ENCODE results near the gene LYVE1.

Gene LYVE1

GRCh38 chr11:10556590-10556989 lies 11.9 kb downstream of the LYVE1 start:
- DNase-seq (ENCODE audit: low read depth, low spot score) = no peak
- in situ Hi-C loops (cut with HindIII; ENCODE audit: low sequenced_read_pairs) = no loop called here

GRCh38 chr11:10551845-10552352 lies 16.6 kb downstream of the LYVE1 start:
- no peak for TF ChIP-seq CTCF (IDR thresholded peaks at IDR 0.05; ENCODE audit: low read depth, low read length)
- in situ Hi-C loops (cut with HindIII; ENCODE audit: low sequenced_read_pairs) = no loop called here
- no peak for DNase-seq (ENCODE audit: low read depth, low spot score)
- H3K4me3 ChIP-seq (ENCODE audit: low read depth, low read length) = no peak overlapping the region

More at GRCh38 chr11:10556590-10556989, 11.9 kb downstream of the LYVE1 start:
- no peak overlapping the region for H3K4me3 ChIP-seq (ENCODE audit: low read depth, low read length)
- no peak for TF ChIP-seq CTCF (IDR thresholded peaks at IDR 0.05; ENCODE audit: low read depth, low read length)

- in situ Hi-C loops (cut with HindIII; ENCODE audit: low sequenced_read_pairs) = no loop called here
- no peak overlapping the region for H3K4me3 ChIP-seq (ENCODE audit: low read depth, low read length)
- DNase-seq (ENCODE audit: low read depth, low spot score) = no peak
- no peak for TF ChIP-seq CTCF (IDR thresholded peaks at IDR 0.05; ENCODE audit: low read depth, low read length)
Observed at GRCh38 chr11:10551290-10551592, 17.2 kb downstream of the LYVE1 start.

GRCh38 chr11:10550503-10551289 lies 17.8 kb downstream of the LYVE1 start:
- no peak overlapping the region for H3K4me3 ChIP-seq (ENCODE audit: low read depth, low read length)
- in situ Hi-C loops (cut with HindIII; ENCODE audit: low sequenced_read_pairs) = no loop called here
- no peak for TF ChIP-seq CTCF (IDR thresholded peaks at IDR 0.05; ENCODE audit: low read depth, low read length)
- DNase-seq (ENCODE audit: low read depth, low spot score) = peak; percentile 65

- in situ Hi-C loops (cut with HindIII; ENCODE audit: low sequenced_read_pairs) = no loop called here
- TF ChIP-seq CTCF (IDR thresholded peaks at IDR 0.05; ENCODE audit: low read depth, low read length) = no peak
- no peak for DNase-seq (ENCODE audit: low read depth, low spot score)
- no peak overlapping the region for H3K4me3 ChIP-seq (ENCODE audit: low read depth, low read length)
Observed at GRCh38 chr11:10544491-10545465, 23.7 kb downstream of the LYVE1 start.

GRCh38 chr11:10543782-10544181 lies 24.7 kb downstream of the LYVE1 start:
- TF ChIP-seq CTCF (IDR thresholded peaks at IDR 0.05; ENCODE audit: low read depth, low read length) = no peak
- H3K4me3 ChIP-seq (ENCODE audit: low read depth, low read length) = no peak overlapping the region
- no peak for DNase-seq (ENCODE audit: low read depth, low spot score)
- in situ Hi-C loops (cut with HindIII; ENCODE audit: low sequenced_read_pairs) = no loop called here

Measured in astrocyte of the spinal cord (primary cell).